NB4 (cell line): Measurements from ENCODE around the gene RBMXL3.

ENCODE experiments used
- DNase-seq: peaks from one replicate; pipeline ENCODE4 v3.0.0; 2010; ENCODE audit warnings: low read depth
- H3K4me3 ChIP-seq: one replicate; pipeline ENCODE4 v1.5.1; 2011; ENCODE audit warnings: mild to moderate bottlenecking, low read depth, low read length, moderate library complexity
- MAX ChIP-seq: IDR thresholded peaks from 2 replicates; pipeline ENCODE4 v1.6.1; 2011; ENCODE audit warnings: low read depth, low read length
- MYC ChIP-seq: IDR thresholded peaks from 2 replicates; pipeline ENCODE4 v1.6.1; 2011; ENCODE audit warnings: low read depth, low read length
- POLR2A ChIP-seq: IDR thresholded peaks from 2 replicates; pipeline ENCODE4 v1.6.1; 2011; ENCODE audit warnings: mild to moderate bottlenecking; ENCODE audit not compliant: insufficient read length; ENCODE audit errors: extremely low read depth
- TF ChIP-seq, protein P1 (sequence below): IDR thresholded peaks from one replicate; pipeline ENCODE4 v1.5.1; 2012; ENCODE audit warnings: low read depth, low read length

Gene RBMXL3

GRCh38 chrX:115178473-115178872 lies 10.7 kb upstream of the RBMXL3 start:
- TF ChIP-seq MYC: no peak
- TF ChIP-seq, protein P1, sequence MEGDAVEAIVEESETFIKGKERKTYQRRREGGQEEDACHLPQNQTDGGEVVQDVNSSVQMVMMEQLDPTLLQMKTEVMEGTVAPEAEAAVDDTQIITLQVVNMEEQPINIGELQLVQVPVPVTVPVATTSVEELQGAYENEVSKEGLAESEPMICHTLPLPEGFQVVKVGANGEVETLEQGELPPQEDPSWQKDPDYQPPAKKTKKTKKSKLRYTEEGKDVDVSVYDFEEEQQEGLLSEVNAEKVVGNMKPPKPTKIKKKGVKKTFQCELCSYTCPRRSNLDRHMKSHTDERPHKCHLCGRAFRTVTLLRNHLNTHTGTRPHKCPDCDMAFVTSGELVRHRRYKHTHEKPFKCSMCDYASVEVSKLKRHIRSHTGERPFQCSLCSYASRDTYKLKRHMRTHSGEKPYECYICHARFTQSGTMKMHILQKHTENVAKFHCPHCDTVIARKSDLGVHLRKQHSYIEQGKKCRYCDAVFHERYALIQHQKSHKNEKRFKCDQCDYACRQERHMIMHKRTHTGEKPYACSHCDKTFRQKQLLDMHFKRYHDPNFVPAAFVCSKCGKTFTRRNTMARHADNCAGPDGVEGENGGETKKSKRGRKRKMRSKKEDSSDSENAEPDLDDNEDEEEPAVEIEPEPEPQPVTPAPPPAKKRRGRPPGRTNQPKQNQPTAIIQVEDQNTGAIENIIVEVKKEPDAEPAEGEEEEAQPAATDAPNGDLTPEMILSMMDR: no peak
- TF ChIP-seq POLR2A: no peak
- TF ChIP-seq MAX: no peak
- H3K4me3 ChIP-seq: no peak overlapping the region
- DNase-seq: no peak

DNA sequence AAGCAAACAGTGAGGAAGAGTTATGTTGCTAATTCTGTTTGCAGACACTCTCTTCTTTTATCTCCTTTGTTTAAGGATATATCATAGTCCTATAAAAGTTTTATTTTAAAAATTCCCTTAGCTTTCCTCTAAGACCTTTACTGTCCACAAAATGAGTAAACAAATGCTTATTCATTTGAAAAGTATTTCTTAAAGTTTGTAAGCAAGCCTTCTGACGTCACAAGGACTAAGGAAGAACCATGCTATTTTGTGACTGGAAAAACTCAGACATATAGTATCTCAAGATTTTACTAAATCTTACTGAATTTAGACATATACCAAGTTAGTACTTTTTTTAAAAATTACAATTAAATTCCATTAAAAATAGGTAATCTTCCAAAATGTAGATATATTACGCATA lies 5.2 kb upstream of the RBMXL3 start:
- H3K4me3 ChIP-seq: no peak overlapping the region
- no peak for DNase-seq
- TF ChIP-seq MYC (no peak), MAX (no peak), POLR2A (no peak)
- TF ChIP-seq, protein P1: no peak

DNA sequence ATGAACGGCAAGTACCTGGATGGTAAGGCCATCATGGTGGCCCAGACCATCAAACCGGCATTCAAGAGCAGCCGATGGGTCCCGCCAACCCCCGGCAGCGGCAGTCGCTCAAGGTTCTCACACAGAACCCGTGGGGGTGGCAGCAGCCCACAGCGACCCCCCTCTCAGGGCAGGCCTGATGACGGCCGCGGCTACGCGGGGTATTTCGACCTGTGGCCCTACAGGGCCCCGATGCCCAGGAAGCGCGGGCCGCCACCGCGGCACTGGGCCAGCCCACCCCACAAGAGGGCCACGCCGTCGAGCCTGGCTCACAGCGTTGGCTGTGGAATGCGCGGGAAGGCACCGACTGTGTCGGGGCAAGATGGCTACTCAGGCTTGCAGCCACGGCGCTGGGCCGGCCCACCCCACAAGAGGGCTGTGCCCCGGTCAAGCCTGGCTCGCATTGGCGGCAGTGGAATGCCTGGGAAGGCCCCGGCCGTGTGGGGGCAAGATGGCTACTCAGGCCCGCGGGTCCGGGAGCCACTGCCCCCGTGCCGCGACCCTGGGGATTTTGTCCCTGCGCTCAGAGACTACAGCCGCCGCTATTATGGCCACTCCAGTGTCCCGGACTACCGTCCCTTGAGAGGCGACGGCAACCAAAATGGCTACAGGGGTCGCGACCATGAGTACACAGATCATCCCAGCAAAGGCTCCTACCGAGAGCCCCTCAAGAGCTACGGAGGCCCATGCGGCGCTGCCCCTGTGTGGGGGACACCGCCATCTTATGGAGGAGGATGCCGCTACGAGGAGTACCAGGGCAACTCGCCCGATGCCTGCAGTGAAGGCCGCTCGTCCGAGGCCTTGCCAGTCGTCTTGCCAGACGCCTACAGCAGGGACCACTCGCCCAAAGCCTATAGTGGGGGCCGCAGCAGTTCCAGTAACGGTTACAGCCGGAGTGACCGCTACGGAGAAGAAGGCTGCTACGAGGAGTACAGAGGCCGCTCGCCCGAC lies 731 bp downstream of the RBMXL3 start:
- TF ChIP-seq POLR2A (no peak), MAX (no peak), MYC (no peak)
- TF ChIP-seq, protein P1: no peak
- no peak for DNase-seq
- no peak overlapping the region for H3K4me3 ChIP-seq

DNA sequence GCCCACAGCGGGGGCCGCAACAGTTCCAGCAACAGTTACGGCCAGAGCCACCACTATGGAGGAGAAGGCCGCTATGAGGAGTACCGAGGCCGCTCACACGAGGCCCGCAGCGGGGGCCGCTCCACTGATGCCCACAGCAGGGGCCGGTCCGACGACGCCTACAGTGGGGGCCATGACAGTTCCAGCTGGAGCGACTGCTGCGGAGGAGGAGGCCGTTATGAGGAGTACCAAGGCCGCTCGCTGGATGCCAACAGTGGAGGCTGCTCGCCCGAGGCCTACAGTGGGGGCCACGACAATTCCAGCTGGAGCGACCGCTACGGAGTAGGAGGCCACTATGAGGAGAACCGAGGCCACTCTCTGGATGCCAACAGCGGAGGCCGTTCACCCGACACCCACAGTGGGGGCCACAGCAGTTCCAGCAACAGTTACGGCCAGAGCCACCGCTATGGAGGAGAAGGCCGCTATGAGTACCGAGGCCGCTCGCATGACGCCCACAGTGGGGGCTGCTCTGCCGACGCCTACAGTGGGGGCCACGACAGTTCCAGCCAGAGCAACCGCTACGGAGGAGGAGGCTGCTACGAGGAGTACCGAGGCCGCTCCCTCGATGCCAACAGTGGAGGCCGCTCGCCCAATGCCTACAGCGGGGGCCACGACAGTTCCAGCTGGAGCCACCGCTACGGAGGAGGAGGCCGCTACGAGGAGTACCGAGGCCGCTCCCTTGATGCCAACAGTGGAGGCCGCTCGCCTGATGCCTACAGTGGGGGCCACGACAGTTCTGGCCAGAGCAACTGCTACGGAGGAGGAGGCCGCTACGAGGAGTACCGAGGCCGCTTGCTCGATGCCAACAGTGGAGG lies 1.7 kb downstream of the RBMXL3 start:
- TF ChIP-seq POLR2A (no peak), MYC (no peak), MAX (no peak)
- TF ChIP-seq, protein P1: no peak
- DNase-seq: no peak
- H3K4me3 ChIP-seq: no peak overlapping the region

DNA sequence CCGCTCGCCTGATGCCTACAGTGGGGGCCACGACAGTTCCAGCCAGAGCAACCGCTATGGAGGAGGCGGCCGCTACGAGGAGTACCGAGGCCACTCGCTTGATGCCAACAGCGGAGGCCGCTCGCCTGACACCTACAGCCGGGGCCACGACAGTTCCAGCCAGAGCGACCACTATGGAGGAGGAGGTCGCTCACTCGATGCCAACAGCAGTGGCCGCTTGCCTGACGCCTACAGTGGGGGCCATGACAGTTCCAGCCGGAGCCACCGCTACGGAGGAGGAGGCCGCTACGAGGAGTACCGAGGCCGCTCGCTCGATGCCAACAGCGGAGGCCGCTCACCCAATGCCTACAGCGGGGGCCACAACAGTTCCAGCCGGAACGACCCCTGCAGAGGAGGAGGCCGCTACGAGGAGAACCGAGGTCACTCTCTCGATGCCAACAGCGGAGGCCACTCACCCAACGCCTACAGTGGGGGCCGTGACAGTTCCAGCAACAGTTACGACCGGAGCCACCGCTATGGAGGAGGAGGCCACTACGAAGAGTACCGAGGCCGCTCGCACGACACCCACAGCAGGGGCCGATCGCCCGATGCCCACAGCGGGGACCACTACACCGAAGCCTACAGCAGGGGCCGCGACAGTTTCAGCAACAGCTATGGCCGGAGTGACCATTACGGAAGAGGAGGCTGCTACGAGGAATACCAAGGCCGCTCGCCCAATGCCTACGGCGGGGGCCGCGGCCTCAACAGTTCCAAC lies 2.5 kb downstream of the RBMXL3 start:
- TF ChIP-seq MYC (no peak), POLR2A (no peak), MAX (no peak)
- TF ChIP-seq, protein P1: no peak
- no peak for DNase-seq
- H3K4me3 ChIP-seq: no peak overlapping the region
